Left ventricle myocardium inferior (tissue), 1 donor: ENCODE data around the gene TACO1. TPM values are rescaled to one million over a fixed set of nuclear protein-coding genes. Genes with fewer than 3 reads are reported as not detected.

Experiments used
- DNase-seq: peaks from one replicate; pipeline ENCODE4 v3.0.0-alpha.2; 2020
- H3K27ac ChIP-seq: fragments of 200-600 bp; replicated peaks from 2 replicates; pipeline ENCODE4 v1.8.0; 2021
- H3K27me3 ChIP-seq: fragments of 200-600 bp; 2 replicates; pipeline ENCODE4 v1.8.0; 2021; ENCODE audit warnings: low read depth
- H3K36me3 ChIP-seq: fragments of 200-600 bp; 2 replicates; pipeline ENCODE4 v1.8.0; 2021
- H3K4me1 ChIP-seq: fragments of 200-600 bp; 2 replicates; pipeline ENCODE4 v1.8.0; 2021
- H3K4me3 ChIP-seq: fragments of 200-600 bp; 2 replicates; pipeline ENCODE4 v1.8.0; 2021; ENCODE audit warnings: mild to moderate bottlenecking, moderate library complexity
- H3K9me3 ChIP-seq: fragments of 200-600 bp; replicated peaks from 2 replicates; pipeline ENCODE4 v1.8.0; 2021
- CTCF ChIP-seq: fragments of 200-600 bp; IDR thresholded peaks from 2 replicates; pipeline ENCODE4 v1.8.0; 2021; ENCODE audit warnings: antibody characterized with exemption, mild to moderate bottlenecking, borderline replicate concordance
- intact Hi-C: fragments of 100-400 bp; cut with micrococcal nuclease; formaldehyde crosslinking; loops from one replicate; pipeline ENCODE4 v1.11.0; 2022
- total RNA-seq: library from RNA; stranded (reverse); fragmentation: NEBNext Ultra II Directional; extraction: Animal tissue kit (Norgen Biotek cat#: 25700); gene quantifications from one replicate; pipeline ENCODE4 v1.2.1, GENCODE V29; 2021
- donor health status: DM: no; HTN: yes; CAD: no; lungs with severe emphysema.

Gene TACO1
- total RNA-seq, 1 donor from 2014 or later = 44.7 TPM

DNA sequence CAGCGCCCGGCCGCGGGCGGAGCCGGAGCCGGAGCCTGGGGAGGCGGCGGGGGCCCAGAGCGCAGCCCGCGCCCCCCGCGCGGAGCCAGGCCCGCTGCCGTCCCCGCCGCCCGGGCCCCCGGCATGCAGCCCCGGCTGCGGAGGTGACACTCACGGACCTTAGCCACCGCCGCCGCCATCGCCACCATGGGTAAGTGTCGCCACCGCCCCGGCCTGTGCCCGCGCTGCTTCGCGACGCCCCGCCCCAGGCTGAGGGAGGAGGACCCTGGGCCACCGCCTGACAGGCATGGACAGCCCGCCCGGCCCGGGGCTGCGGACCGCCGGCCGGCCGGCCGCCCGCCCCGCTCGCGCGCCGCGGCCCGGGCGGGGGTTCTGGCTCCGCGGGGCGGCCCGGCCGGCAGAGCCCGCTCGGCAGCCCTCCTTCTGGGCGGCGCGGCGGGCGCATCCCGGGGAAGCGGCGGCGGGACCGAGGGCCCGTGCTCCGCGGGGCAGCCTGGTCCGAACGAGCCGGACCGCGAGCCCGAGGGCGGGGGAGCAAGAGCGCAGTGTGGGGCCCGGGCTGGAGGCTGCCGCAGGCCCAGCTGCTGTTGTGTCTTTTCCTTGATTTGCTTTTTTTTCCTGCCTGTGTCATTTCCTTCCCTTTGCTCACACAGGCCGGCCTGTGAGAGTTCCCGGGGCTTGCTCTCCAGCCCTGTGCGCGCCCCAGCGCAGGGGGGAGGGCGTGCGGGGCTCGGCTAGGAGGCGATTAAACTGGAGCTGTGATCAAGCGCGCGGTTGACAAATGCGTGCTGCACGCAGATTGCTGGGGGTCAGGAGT, 22.1 kb downstream of the TACO1 start:
- no peak for TF ChIP-seq CTCF
- Histone ChIP-seq H3K4me3 (peak overlapping the region; percentile 92), H3K27me3 (no peaks in the 10 kb centered on the region), H3K9me3 (no peaks in the 10 kb centered on the region), H3K4me1 (peaks cover 56% of the 10 kb centered on the region), H3K36me3 (no peaks in the 10 kb centered on the region), H3K27ac (peak overlapping the region; percentile 93)
- intact Hi-C loops = no loop called here
- DNase-seq = peak; percentile 77

GRCh38 chr17:63623786-63624530, 23.3 kb downstream of the TACO1 start:
- H3K4me1 ChIP-seq = peaks cover 66% of the 10 kb centered on the region

GRCh38 chr17:63624531-63624880, 23.8 kb downstream of the TACO1 start:
- H3K27ac ChIP-seq = peak overlapping the region; percentile 93
- no peaks in the 10 kb centered on the region for H3K9me3 ChIP-seq
- peaks cover 3% of the 10 kb centered on the region for H3K36me3 ChIP-seq
- DNase-seq = no peak
- H3K4me3 ChIP-seq = peak overlapping the region; percentile 92
- H3K4me1 ChIP-seq = peaks cover 72% of the 10 kb centered on the region
- intact Hi-C loops = no loop called here
- no peak for TF ChIP-seq CTCF
- no peaks in the 10 kb centered on the region for H3K27me3 ChIP-seq

More at GRCh38 chr17:63623786-63624530, 23.3 kb downstream of the TACO1 start:
- DNase-seq = no peak
- intact Hi-C loops = no loop called here
- no peaks in the 10 kb centered on the region for H3K27me3 ChIP-seq
- TF ChIP-seq CTCF = no peak
- H3K27ac ChIP-seq = peak overlapping the region; percentile 93
- no peaks in the 10 kb centered on the region for H3K9me3 ChIP-seq
- H3K36me3 ChIP-seq = peaks cover 3% of the 10 kb centered on the region
- H3K4me3 ChIP-seq = peak overlapping the region; percentile 92

- Histone ChIP-seq H3K27ac (peak overlapping the region; percentile 20), H3K4me1 (peaks cover 87% of the 10 kb centered on the region), H3K27me3 (no peaks in the 10 kb centered on the region), H3K4me3 (no peak overlapping the region), H3K36me3 (peaks cover 3% of the 10 kb centered on the region), H3K9me3 (no peaks in the 10 kb centered on the region)
- no peak for DNase-seq
- intact Hi-C loops = no loop called here
- TF ChIP-seq CTCF = no peak
Measured at GRCh38 chr17:63626551-63627180, 26.0 kb downstream of the TACO1 start.

DNA sequence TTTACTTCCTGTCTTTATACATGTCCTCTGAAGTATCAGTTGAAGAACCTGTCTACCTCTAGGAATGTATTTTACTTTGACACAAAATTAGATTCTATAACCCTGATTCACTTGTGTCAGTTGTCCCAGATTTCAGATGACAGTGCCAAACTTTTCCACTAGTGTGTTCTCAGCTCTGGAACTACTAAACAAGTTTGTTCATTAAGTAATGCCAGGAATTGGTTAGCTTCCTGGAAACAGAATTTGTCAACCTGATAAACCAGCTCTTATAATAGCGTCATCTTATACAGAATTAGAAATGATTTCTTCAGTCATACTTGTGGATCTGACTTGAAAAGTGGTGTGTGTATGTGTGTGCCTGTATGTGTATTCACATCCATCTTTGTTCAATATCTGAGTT, 28.9 kb downstream of the TACO1 start:
- TF ChIP-seq CTCF = no peak
- Histone ChIP-seq H3K9me3 (no peaks in the 10 kb centered on the region), H3K36me3 (peaks cover 21% of the 10 kb centered on the region), H3K4me3 (no peak overlapping the region), H3K27me3 (no peaks in the 10 kb centered on the region), H3K27ac (peak overlapping the region; percentile 61), H3K4me1 (peaks cover 89% of the 10 kb centered on the region)
- intact Hi-C loops = no loop called here
- DNase-seq = no peak
